Measurements from ENCODE around the gene OR10H1.

DNA sequence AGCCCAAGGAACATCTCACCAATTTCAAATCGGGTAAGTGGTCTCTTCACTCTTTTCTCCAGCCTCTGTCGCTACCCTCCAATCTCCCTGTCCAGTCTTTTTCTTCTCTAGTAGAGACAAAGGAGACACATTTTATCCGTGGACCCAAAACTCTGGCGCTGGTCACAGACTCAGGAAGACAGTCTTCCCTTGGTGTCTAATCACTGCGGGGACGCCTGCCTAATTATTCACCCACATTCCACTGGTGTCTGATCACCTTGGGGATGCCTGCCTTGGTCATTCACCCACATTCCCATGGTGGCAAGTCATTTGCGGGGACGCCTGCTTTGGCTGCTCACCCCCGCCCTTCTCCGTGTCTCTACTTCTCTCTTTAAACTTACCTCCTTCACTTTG is 13.8 kb upstream of the OR10H1 start:
- TF ChIP-seq HDGF (IDR thresholded peaks at IDR 0.05; ENCODE audit: borderline replicate concordance) (no peak), NFRKB (IDR thresholded peaks at IDR 0.05) (no peak), TARDBP (IDR thresholded peaks at IDR 0.05) (no peak), SUZ12 (IDR thresholded peaks at IDR 0.05) (no peak), FOXM1 (IDR thresholded peaks at IDR 0.05; ENCODE audit: borderline replicate concordance) (no peak), ELF4 (IDR thresholded peaks at IDR 0.05) (no peak)

Data from HEK293T (cell line).